Activated naive CD4-positive, alpha-beta T cell treated with anti-CD3 and anti-CD28 coated beads for 36 hours (primary cell): ENCODE data around the gene PHF23. TPM values are rescaled to one million over a fixed set of nuclear protein-coding genes. Genes with fewer than 3 reads are reported as not detected.

Source experiments
- CTCF ChIA-PET: fragments of 350-600 bp; sonication (Branson Sonifier 250); formaldehyde crosslinking; loops from one replicate; lab custom pipeline; 2021; ENCODE audit warnings: antibody characterized with exemption; lab: Charles Lee
- DNase-seq: peaks from one replicate; pipeline ENCODE4 v3.0.0-alpha.2; 2020
- H3K27ac Mint-ChIP-seq: one replicate; pipeline ENCODE4 v1.8.0; 2021; ENCODE audit warnings: mild to moderate bottlenecking, mixed read lengths
- H3K27me3 Mint-ChIP-seq: one replicate; pipeline ENCODE4 v1.8.0; 2021; ENCODE audit warnings: low read depth, mixed read lengths
- H3K36me3 Mint-ChIP-seq: one replicate; pipeline ENCODE4 v1.8.0; 2021; ENCODE audit warnings: low read depth, mixed read lengths
- H3K4me1 Mint-ChIP-seq: one replicate; pipeline ENCODE4 v1.8.0; 2021; ENCODE audit warnings: low read depth, mixed read lengths
- H3K4me3 Mint-ChIP-seq: one replicate; pipeline ENCODE4 v1.8.0; 2021; ENCODE audit warnings: mild to moderate bottlenecking, moderate library complexity, mixed read lengths
- H3K9me3 Mint-ChIP-seq: one replicate; pipeline ENCODE4 v1.8.0; 2021; ENCODE audit warnings: mixed read lengths
- intact Hi-C: fragments of 100-400 bp; cut with micrococcal nuclease; formaldehyde crosslinking; loops from one replicate; pipeline ENCODE4 v1.15.1; 2023
- total RNA-seq, 2 experiments: library from RNA; stranded (reverse); gene quantifications; one replicate each; pipeline ENCODE4 v1.2.3, GENCODE V29; 2021

PHF23 gene
- total RNA-seq, 2 experiments from 2014 or later = 8.4 to 10.0 TPM

DNA sequence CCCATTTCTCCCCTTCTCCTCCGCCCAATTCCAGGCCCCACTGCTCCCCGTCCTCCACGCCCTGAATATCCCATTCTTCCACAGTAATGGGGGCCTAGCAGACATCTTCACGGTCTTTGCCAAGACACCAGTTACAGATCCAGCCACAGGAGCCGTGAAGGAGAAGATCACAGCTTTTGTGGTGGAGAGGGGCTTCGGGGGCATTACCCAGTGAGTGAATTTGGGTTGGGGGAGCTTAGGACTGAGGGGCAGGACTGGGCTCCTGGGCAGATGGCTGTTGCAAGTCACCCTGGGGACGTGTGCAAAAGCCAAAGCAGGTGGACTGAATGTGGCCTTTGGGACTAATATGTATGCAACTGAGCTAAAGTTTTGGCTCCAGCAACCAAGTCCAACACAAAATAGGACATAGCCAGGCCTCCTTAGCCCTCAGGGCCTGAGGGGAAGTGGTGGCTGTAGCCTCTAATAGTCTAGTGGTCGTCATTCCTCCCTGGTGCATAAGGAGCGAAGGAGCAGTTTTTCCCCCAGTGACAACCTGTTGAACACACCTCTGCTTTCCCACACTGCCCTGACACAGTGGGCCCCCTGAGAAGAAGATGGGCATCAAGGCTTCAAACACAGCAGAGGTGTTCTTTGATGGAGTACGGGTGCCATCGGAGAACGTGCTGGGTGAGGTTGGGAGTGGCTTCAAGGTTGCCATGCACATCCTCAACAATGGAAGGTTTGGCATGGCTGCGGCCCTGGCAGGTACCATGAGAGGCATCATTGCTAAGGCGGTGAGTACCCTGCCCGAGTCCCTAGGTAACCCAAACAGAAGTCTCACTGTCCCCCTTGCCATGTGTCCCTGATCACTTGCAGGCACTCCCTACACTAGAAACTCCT lies 16.9 kb downstream of the PHF23 start:
- intact Hi-C loops = no loop called here
- H3K27ac Mint-ChIP-seq = no peak overlapping the region
- H3K36me3 Mint-ChIP-seq = peaks cover 20% of the 10 kb centered on the region

DNA sequence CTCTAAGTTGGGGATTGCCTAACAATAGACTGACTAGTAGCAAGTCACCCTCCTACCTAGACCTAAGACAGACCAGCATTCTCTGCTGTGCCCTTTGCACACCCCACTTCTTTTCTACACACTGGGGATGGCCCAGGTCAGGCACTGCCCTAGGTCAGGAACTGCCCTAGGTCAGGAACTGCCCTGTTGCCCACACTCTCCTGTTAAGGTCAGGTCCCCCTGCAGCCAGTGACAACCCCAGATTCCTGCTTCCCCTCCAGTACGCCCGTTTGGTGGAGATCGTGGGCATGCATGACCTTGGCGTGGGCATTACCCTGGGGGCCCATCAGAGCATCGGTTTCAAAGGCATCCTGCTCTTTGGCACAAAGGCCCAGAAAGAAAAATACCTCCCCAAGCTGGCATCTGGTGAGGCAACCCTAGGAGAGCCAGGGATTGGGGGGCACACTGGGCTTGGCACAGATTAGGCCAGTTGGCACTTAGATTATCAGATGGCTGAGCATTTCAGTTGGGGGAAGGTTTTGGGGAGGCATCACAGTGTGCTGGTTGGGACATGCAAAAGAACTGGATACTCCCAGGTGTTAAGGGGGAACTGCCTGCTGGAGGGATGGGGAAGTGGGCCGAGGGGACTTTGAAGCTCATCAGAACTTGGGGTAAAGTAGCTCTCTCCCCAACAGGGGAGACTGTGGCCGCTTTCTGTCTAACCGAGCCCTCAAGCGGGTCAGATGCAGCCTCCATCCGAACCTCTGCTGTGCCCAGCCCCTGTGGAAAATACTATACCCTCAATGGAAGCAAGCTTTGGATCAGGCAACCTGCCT lies 17.8 kb downstream of the PHF23 start:
- CTCF ChIA-PET = interaction anchor here (0.5 to 3.4 kb wide), 14 partner anchors 11 to 747 kb away, joined by 3 to 16 read pairs (median 4); partner anchors contain the start of genes DVL2, GABARAP, PHF23 and SLC16A11
- no peak for DNase-seq
- H3K27me3 Mint-ChIP-seq = no peaks in the 10 kb centered on the region
- peak overlapping the region; percentile 61 for H3K27ac Mint-ChIP-seq
- H3K4me3 Mint-ChIP-seq = no peak overlapping the region
- no peaks in the 10 kb centered on the region for H3K9me3 Mint-ChIP-seq
- H3K36me3 Mint-ChIP-seq = peaks cover 18% of the 10 kb centered on the region
- intact Hi-C loops = loop anchor here (1.0 kb wide), 3 partner anchors 31 to 75 kb away; partner anchors contain the start of gene ELP5
- H3K4me1 Mint-ChIP-seq = peaks cover 40% of the 10 kb centered on the region

More for the DNA sequence above, 16.9 kb downstream of the PHF23 start:
- no peak for DNase-seq
- Mint-ChIP-seq H3K4me1 (peaks cover 36% of the 10 kb centered on the region), H3K4me3 (no peak overlapping the region), H3K9me3 (no peaks in the 10 kb centered on the region), H3K27me3 (no peaks in the 10 kb centered on the region)
- CTCF ChIA-PET = interaction anchor here (0.5 to 3.4 kb wide), 4 partner anchors 10 to 746 kb away, joined by 3 to 15 read pairs (median 3); partner anchors contain the start of gene DVL2

- no peaks in the 10 kb centered on the region for H3K9me3 Mint-ChIP-seq
- peak overlapping the region; percentile 83 for H3K27ac Mint-ChIP-seq
- peaks cover 16% of the 10 kb centered on the region for H3K36me3 Mint-ChIP-seq
- peaks cover 47% of the 10 kb centered on the region for H3K4me1 Mint-ChIP-seq
- CTCF ChIA-PET = interaction anchor here (0.6 to 3.4 kb wide), 14 partner anchors 10 to 177 kb away, joined by 3 to 16 read pairs (median 4); partner anchors contain the start of genes DVL2, GABARAP, PHF23 and SLC16A11
- peak overlapping the region; percentile 94 for H3K4me3 Mint-ChIP-seq
- no peaks in the 10 kb centered on the region for H3K27me3 Mint-ChIP-seq
- intact Hi-C loops = loop anchor here (1.0 kb wide), 3 partner anchors 32 to 76 kb away; partner anchors contain the start of gene ELP5
- DNase-seq = peak; percentile 85
These were observed 18.5 kb downstream of the PHF23 start for GRCh38 chr17:7220593-7221277.

DNA sequence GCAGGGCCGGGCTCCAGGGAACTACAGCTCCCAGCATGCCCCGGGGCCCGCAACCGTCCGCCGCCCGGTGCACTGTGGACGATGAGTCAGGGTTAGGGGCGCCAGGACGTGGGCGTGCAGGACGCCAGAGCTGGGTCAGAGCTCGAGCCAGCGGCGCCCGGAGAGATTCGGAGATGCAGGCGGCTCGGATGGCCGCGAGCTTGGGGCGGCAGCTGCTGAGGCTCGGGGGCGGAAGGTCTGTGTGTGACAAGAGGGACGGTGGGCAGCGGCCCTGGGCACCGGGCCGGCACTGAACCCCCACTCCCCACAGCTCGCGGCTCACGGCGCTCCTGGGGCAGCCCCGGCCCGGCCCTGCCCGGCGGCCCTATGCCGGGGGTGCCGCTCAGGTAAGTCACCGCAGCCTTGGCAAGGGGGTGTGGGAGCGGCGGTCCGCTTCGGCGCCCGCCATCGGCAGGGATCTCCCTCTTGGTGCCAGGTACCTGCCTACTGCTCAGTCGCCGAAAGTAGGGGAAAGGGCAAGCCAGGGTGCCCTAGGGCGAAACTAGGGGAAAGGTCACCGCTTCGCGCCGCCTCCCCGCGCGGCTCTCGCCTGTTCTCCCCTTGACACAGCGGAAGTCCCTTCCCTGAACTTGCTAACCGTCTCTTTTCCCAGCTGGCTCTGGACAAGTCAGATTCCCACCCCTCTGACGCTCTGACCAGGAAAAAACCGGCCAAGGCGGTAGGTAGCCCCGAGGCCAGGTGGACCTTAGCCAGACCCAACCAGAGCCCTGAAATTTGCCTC lies 19.3 kb downstream of the PHF23 start, which contains the start of the genes ACADVL and DLG4:
Gene ACADVL, plus strand, starts transcription at position 127 of the 781 bp plus-strand sequence. Its CDS starts 47 bp downstream, at position 174.
Gene DLG4, minus strand, starts transcription at position 25 of the 781 bp plus-strand sequence.
- H3K36me3 Mint-ChIP-seq = peaks cover 16% of the 10 kb centered on the region
- H3K9me3 Mint-ChIP-seq = no peaks in the 10 kb centered on the region
- DNase-seq = peak; percentile 88
- peak within 1 kb of the TSS; percentile 94 for H3K4me3 Mint-ChIP-seq
- H3K4me1 Mint-ChIP-seq = peaks cover 54% of the 10 kb centered on the region
- CTCF ChIA-PET = interaction anchor here (0.7 to 3.4 kb wide), 14 partner anchors 10 to 77 kb away, joined by 3 to 16 read pairs (median 4); partner anchors contain the start of genes DVL2, GABARAP and PHF23
- H3K27ac Mint-ChIP-seq = peak within 1 kb of the TSS; percentile 92
- intact Hi-C loops = loop anchor here (1.0 to 5.0 kb wide), 2 partner anchors 19 to 182 kb away; partner anchors contain the start of genes PHF23 and TMEM256
- no peaks in the 10 kb centered on the region for H3K27me3 Mint-ChIP-seq

- Mint-ChIP-seq H3K4me3 (peak overlapping the region; percentile 94), H3K27ac (peak overlapping the region; percentile 92), H3K36me3 (peaks cover 16% of the 10 kb centered on the region), H3K9me3 (no peaks in the 10 kb centered on the region), H3K4me1 (peaks cover 59% of the 10 kb centered on the region), H3K27me3 (no peaks in the 10 kb centered on the region)
- no peak for DNase-seq
- CTCF ChIA-PET = interaction anchor here (0.8 to 3.4 kb wide), 8 partner anchors 11 to 78 kb away, joined by 3 to 16 read pairs (median 6); partner anchors contain the start of genes DVL2, GABARAP and PHF23
- intact Hi-C loops = loop anchor here (1.0 to 5.0 kb wide), 2 partner anchors 20 to 183 kb away; partner anchors contain the start of genes PHF23 and TMEM256
These were observed 19.9 kb downstream of the PHF23 start for GRCh38 chr17:7219229-7219811.

- intact Hi-C loops = loop anchor here (1.0 to 5.0 kb wide), 2 partner anchors 21 to 184 kb away; partner anchors contain the start of genes PHF23 and TMEM256
- CTCF ChIA-PET = interaction anchor here (1.3 to 2.7 kb wide), 3 partner anchors 11 to 78 kb away, joined by 3 to 16 read pairs (median 4); partner anchors contain the start of gene GABARAP
These were observed 20.5 kb downstream of the PHF23 start for GRCh38 chr17:7218758-7219157.

DNA sequence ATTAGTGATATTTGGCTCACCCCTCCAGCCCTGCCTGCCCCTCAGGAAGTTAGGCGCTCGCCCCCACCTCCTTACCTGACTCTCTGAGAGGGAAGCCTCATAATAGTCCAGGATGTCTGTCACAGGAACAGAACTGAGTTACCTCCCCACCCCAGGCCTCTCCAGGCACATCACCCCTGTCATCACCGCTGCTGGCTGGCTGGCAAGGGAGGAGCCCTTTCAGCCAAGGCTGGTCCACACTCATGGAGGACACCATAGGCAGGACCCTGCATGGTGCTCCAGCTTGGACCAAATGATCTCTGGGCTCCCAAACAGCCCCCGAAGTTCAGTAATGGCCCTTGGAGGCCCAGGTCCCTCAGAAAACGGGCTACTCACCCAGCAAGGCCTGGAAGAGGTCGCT lies 21.1 kb downstream of the PHF23 start:
- peak overlapping the region; percentile 71 for H3K4me3 Mint-ChIP-seq
- H3K27ac Mint-ChIP-seq = peak overlapping the region; percentile 85
- peak; percentile 48 for DNase-seq
- peaks cover 8% of the 10 kb centered on the region for H3K36me3 Mint-ChIP-seq
- H3K9me3 Mint-ChIP-seq = no peaks in the 10 kb centered on the region
- peaks cover 65% of the 10 kb centered on the region for H3K4me1 Mint-ChIP-seq
- no peaks in the 10 kb centered on the region for H3K27me3 Mint-ChIP-seq
- CTCF ChIA-PET = interaction anchor here (1.0 kb wide), 1 partner anchor 172 kb away, joined by 3 read pairs; no protein-coding TSS in a partner anchor
- intact Hi-C loops = loop anchor here (5.0 kb wide), 1 partner anchor 184 kb away; the partner anchor contains the start of gene TMEM256

More at GRCh38 chr17:7218758-7219157, 20.5 kb downstream of the PHF23 start:
- no peak for DNase-seq
- Mint-ChIP-seq H3K36me3 (peaks cover 13% of the 10 kb centered on the region), H3K27me3 (no peaks in the 10 kb centered on the region), H3K4me3 (peak overlapping the region; percentile 94), H3K4me1 (peaks cover 63% of the 10 kb centered on the region), H3K27ac (peak overlapping the region; percentile 92), H3K9me3 (no peaks in the 10 kb centered on the region)

GRCh38 chr17:7217113-7217987 lies 21.9 kb downstream of the PHF23 start:
- Mint-ChIP-seq H3K27ac (peak overlapping the region; percentile 85), H3K27me3 (no peaks in the 10 kb centered on the region), H3K4me1 (peaks cover 65% of the 10 kb centered on the region), H3K9me3 (no peaks in the 10 kb centered on the region), H3K4me3 (peak overlapping the region; percentile 71), H3K36me3 (peaks cover 8% of the 10 kb centered on the region)
- CTCF ChIA-PET = interaction anchor here (1.0 kb wide), 1 partner anchor 172 kb away, joined by 3 read pairs; no protein-coding TSS in a partner anchor
- DNase-seq = peak; percentile 48
- intact Hi-C loops = loop anchor here (5.0 kb wide), 1 partner anchor 185 kb away; the partner anchor contains the start of gene TMEM256
